ENCODE data around the gene NR1D1. TPM values are rescaled to one million over a fixed set of nuclear protein-coding genes. Genes with fewer than 3 reads are reported as not detected.
A peak's percentile ranks its signal among the peaks of the same experiment; 100 is the strongest.

NR1D1 gene
- total and polyA plus RNA-seq, 2 of the 13 experiments (the other 11 are each of a cell fraction or from before 2014, with no cell fraction given): 2.1 to 2.7 TPM

DNA sequence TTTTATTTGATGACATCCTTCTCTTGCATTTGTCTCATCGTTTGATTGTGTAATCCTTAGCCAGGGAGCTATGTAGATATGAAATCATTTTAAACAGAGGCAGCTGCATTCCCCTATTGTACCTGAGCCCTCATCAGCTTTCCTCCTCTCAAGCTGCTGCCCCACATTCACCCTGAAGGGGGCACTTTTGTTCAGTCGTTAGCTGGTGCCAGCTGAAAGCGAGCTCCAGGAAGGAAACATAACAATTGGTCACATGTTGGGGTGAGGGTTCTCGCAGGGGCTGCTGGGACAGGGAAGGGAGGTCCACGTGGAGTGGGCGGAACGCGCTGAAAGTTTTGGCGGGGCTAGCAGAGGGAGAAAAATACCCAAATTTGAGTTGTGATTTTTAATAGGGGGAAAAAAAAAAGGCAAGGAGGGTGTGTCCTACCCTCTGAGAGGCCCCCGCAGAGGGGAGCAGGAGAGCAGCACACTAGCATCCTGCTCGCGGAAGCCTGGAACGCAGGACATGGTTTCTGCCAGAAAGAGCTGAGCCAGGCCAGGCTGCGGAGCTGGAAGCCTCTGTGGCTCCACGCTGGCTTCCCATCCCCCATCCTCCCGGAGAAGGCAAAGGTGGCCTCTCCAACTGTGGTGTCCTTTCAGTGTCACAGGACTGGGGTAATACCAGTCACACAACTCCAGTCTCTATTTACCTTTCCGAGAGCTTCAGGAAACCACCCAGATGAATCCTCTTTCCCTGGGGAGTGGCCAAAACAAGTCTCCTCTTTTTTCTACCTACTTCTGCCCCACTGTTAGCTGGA is 12.9 kb upstream of the NR1D1 start (continued):
- TF ChIP-seq MZF1 (CRISPR knock-in tag; IDR thresholded peaks at IDR 0.05; ENCODE audit: borderline replicate concordance): no peak
- TF ChIP-seq SPEN (CRISPR knock-in tag; IDR thresholded peaks at IDR 0.05; ENCODE audit: low read depth): peak; percentile 59
- peak; percentile 57; the same call in 1 of the 2 replicates for TF ChIP-seq PHF20 (CRISPR knock-in tag; IDR thresholded peaks at IDR 0.05)
- no peak for TF ChIP-seq ATRX (CRISPR knock-in tag; IDR thresholded peaks at IDR 0.05; ENCODE audit: borderline replicate concordance)
- TF ChIP-seq, protein P1, sequence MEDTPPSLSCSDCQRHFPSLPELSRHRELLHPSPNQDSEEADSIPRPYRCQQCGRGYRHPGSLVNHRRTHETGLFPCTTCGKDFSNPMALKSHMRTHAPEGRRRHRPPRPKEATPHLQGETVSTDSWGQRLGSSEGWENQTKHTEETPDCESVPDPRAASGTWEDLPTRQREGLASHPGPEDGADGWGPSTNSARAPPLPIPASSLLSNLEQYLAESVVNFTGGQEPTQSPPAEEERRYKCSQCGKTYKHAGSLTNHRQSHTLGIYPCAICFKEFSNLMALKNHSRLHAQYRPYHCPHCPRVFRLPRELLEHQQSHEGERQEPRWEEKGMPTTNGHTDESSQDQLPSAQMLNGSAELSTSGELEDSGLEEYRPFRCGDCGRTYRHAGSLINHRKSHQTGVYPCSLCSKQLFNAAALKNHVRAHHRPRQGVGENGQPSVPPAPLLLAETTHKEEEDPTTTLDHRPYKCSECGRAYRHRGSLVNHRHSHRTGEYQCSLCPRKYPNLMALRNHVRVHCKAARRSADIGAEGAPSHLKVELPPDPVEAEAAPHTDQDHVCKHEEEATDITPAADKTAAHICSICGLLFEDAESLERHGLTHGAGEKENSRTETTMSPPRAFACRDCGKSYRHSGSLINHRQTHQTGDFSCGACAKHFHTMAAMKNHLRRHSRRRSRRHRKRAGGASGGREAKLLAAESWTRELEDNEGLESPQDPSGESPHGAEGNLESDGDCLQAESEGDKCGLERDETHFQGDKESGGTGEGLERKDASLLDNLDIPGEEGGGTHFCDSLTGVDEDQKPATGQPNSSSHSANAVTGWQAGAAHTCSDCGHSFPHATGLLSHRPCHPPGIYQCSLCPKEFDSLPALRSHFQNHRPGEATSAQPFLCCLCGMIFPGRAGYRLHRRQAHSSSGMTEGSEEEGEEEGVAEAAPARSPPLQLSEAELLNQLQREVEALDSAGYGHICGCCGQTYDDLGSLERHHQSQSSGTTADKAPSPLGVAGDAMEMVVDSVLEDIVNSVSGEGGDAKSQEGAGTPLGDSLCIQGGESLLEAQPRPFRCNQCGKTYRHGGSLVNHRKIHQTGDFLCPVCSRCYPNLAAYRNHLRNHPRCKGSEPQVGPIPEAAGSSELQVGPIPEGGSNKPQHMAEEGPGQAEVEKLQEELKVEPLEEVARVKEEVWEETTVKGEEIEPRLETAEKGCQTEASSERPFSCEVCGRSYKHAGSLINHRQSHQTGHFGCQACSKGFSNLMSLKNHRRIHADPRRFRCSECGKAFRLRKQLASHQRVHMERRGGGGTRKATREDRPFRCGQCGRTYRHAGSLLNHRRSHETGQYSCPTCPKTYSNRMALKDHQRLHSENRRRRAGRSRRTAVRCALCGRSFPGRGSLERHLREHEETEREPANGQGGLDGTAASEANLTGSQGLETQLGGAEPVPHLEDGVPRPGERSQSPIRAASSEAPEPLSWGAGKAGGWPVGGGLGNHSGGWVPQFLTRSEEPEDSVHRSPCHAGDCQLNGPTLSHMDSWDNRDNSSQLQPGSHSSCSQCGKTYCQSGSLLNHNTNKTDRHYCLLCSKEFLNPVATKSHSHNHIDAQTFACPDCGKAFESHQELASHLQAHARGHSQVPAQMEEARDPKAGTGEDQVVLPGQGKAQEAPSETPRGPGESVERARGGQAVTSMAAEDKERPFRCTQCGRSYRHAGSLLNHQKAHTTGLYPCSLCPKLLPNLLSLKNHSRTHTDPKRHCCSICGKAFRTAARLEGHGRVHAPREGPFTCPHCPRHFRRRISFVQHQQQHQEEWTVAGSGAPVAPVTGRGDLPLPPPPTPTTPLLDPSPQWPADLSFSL (CRISPR knock-in tag; IDR thresholded peaks at IDR 0.05): peak; percentile 82; the same call in 1 of the 2 replicates
- TF ChIP-seq RNF2 (conservative IDR thresholded peaks at IDR 0.05; ENCODE audit: low read depth): peak; percentile 82
- no peak; the same call in 1 of the 2 replicates for TF ChIP-seq ZKSCAN1 (IDR thresholded peaks at IDR 0.05; ENCODE audit: low read length)
- 0 out of 2 replicates have a peak, but pooled peaks have one; percentile 19 for TF ChIP-seq ZNF224 (CRISPR knock-in tag; IDR thresholded peaks at IDR 0.05)
- TF ChIP-seq ZNF607 (CRISPR knock-in tag; IDR thresholded peaks at IDR 0.05; ENCODE audit: borderline replicate concordance): peak; percentile 92; the same call in 1 of the 2 replicates
- TF ChIP-seq, protein P2, sequence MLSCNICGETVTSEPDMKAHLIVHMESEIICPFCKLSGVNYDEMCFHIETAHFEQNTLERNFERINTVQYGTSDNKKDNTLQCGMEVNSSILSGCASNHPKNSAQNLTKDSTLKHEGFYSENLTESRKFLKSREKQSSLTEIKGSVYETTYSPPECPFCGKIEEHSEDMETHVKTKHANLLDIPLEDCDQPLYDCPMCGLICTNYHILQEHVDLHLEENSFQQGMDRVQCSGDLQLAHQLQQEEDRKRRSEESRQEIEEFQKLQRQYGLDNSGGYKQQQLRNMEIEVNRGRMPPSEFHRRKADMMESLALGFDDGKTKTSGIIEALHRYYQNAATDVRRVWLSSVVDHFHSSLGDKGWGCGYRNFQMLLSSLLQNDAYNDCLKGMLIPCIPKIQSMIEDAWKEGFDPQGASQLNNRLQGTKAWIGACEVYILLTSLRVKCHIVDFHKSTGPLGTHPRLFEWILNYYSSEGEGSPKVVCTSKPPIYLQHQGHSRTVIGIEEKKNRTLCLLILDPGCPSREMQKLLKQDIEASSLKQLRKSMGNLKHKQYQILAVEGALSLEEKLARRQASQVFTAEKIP (CRISPR knock-in tag; IDR thresholded peaks at IDR 0.05; ENCODE audit: borderline replicate concordance): no peak
- peak; percentile 92 for TF ChIP-seq SMC3 (IDR thresholded peaks at IDR 0.05; ENCODE audit: low read length)
- TF ChIP-seq FOXO1 (CRISPR knock-in tag; IDR thresholded peaks at IDR 0.05): peak; percentile 77; the same call in 1 of the 2 replicates
- TF ChIP-seq, protein P3, sequence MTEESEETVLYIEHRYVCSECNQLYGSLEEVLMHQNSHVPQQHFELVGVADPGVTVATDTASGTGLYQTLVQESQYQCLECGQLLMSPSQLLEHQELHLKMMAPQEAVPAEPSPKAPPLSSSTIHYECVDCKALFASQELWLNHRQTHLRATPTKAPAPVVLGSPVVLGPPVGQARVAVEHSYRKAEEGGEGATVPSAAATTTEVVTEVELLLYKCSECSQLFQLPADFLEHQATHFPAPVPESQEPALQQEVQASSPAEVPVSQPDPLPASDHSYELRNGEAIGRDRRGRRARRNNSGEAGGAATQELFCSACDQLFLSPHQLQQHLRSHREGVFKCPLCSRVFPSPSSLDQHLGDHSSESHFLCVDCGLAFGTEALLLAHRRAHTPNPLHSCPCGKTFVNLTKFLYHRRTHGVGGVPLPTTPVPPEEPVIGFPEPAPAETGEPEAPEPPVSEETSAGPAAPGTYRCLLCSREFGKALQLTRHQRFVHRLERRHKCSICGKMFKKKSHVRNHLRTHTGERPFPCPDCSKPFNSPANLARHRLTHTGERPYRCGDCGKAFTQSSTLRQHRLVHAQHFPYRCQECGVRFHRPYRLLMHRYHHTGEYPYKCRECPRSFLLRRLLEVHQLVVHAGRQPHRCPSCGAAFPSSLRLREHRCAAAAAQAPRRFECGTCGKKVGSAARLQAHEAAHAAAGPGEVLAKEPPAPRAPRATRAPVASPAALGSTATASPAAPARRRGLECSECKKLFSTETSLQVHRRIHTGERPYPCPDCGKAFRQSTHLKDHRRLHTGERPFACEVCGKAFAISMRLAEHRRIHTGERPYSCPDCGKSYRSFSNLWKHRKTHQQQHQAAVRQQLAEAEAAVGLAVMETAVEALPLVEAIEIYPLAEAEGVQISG (CRISPR knock-in tag; IDR thresholded peaks at IDR 0.05): peak; percentile 89
- no peak; the same call in 1 of the 2 replicates for TF ChIP-seq ZNF557 (CRISPR knock-in tag; IDR thresholded peaks at IDR 0.05)
- peak; percentile 72 for TF ChIP-seq ZSCAN21 (CRISPR knock-in tag; IDR thresholded peaks at IDR 0.05; ENCODE audit: borderline replicate concordance)
- TF ChIP-seq ZNF589 (CRISPR knock-in tag; conservative IDR thresholded peaks at IDR 0.05): peak; percentile 17; the same call in 1 of the 2 replicates
- TF ChIP-seq, protein P4, sequence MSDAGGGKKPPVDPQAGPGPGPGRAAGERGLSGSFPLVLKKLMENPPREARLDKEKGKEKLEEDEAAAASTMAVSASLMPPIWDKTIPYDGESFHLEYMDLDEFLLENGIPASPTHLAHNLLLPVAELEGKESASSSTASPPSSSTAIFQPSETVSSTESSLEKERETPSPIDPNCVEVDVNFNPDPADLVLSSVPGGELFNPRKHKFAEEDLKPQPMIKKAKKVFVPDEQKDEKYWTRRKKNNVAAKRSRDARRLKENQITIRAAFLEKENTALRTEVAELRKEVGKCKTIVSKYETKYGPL (CRISPR knock-in tag; IDR thresholded peaks at IDR 0.05): peak; percentile 79; the same call in 1 of the 2 replicates
